SK-N-SH (cell line): ENCODE results near the gene SMARCD3. TPM values are rescaled to one million over a fixed set of nuclear protein-coding genes. Genes with fewer than 3 reads are reported as not detected.

Experiments
- CTCF ChIA-PET: fragments of 300-600, 350-600 bp; formaldehyde crosslinking; extraction: SDS; loops from one replicate; lab custom pipeline; 2021; lab: Yijun Ruan, JAX
- POLR2A ChIA-PET: fragments of 350-600 bp; sonication (Branson Sonifier 250); formaldehyde crosslinking; extraction: SDS; loops from one replicate; lab custom pipeline; 2020; ENCODE audit warnings: antibody characterized with exemption, inconsistent platforms; lab: Yijun Ruan, JAX
- DNase-seq: peaks from one replicate; pipeline ENCODE4 v3.0.0; 2012
- H2AFZ ChIP-seq: fragments of 200-600 bp; sonication (generic); 2 replicates; pipeline ENCODE4 v1.8.1; 2016; ENCODE audit warnings: antibody characterized with exemption, mild to moderate bottlenecking, low read depth
- H3F3A ChIP-seq: fragments of 200-600 bp; sonication (generic); replicated peaks from 2 replicates; pipeline ENCODE3; 2016; ENCODE audit warnings: antibody characterized with exemption, mild to moderate bottlenecking; ENCODE audit not compliant: insufficient read depth
- H3K27ac ChIP-seq, 2 experiments: fragments of 200-500 bp in 1 of 2; fragments of 200-600 bp in 1 of 2; sonication (Bioruptor generic) in 1 of 2; sonication (generic), shearing (Covaris generic) in 1 of 2; 2 replicates each; pipeline versions ENCODE4 v1.5.1 to v1.6.1; 2014 to 2016; ENCODE audit warnings: low read depth in 2 of 2, inconsistent platforms in 1 of 2, low read length in 1 of 2, mild to moderate bottlenecking in 1 of 2, mixed read lengths in 1 of 2
- H3K27me3 ChIP-seq: fragments of 200-600 bp; sonication (generic), shearing (Covaris generic); 2 replicates; pipeline ENCODE4 v1.6.1; 2016; ENCODE audit warnings: mixed run types; ENCODE audit not compliant: insufficient read depth
- H3K36me3 ChIP-seq, 2 experiments: fragments of 200-500 bp in 1 of 2; fragments of 200-600 bp in 1 of 2; sonication (Bioruptor generic) in 1 of 2; sonication (generic) in 1 of 2; replicated peaks in 1 of 2; 2 replicates each; pipeline versions ENCODE3 to v1.5.1; 2014 to 2016; ENCODE audit warnings: low read length in 1 of 2, mild to moderate bottlenecking in 1 of 2; ENCODE audit not compliant: insufficient read depth in 2 of 2, control insufficient read depth in 1 of 2
- H3K4me1 ChIP-seq, 2 experiments: fragments of 200-500 bp in 1 of 2; fragments of 200-600 bp in 1 of 2; sonication (Bioruptor generic) in 1 of 2; sonication (generic), shearing (Covaris generic) in 1 of 2; 2 replicates each; pipeline versions ENCODE4 v1.5.1 to v1.6.1; 2014 to 2016; ENCODE audit warnings: low read depth in 1 of 2, low read length in 1 of 2, mixed run types in 1 of 2; ENCODE audit not compliant: insufficient read depth in 2 of 2, control insufficient read depth in 1 of 2
- H3K4me2 ChIP-seq: fragments of 200-600 bp; sonication (generic), shearing (Covaris generic); 2 replicates; pipeline ENCODE4 v1.6.1; 2017; ENCODE audit warnings: mixed run types
- H3K4me3 ChIP-seq, 2 experiments: fragments of 200-500 bp in 1 of 2; fragments of 200-600 bp in 1 of 2; sonication (Bioruptor generic) in 1 of 2; sonication (generic), shearing (Covaris generic) in 1 of 2; 2 replicates each; pipeline versions ENCODE4 v1.5.1 to v1.8.1; 2014 to 2016; ENCODE audit warnings: low read depth in 2 of 2, inconsistent platforms in 1 of 2, low read length in 1 of 2, mild to moderate bottlenecking in 1 of 2, mixed read lengths in 1 of 2, moderate library complexity in 1 of 2
- H3K79me2 ChIP-seq: fragments of 200-600 bp; sonication (generic); 2 replicates; pipeline ENCODE4 v1.8.1; 2017; ENCODE audit warnings: mild to moderate bottlenecking; ENCODE audit not compliant: insufficient read depth
- H3K9ac ChIP-seq: fragments of 200-600 bp; sonication (generic); 2 replicates; pipeline ENCODE4 v1.6.1; 2017; ENCODE audit warnings: mixed run types
- H3K9me2 ChIP-seq: fragments of 200-600 bp; sonication (generic); 2 replicates; pipeline ENCODE4 v1.6.1; 2017; ENCODE audit warnings: mixed run types
- H3K9me3 ChIP-seq: fragments of 200-600 bp; sonication (generic); 2 replicates; pipeline ENCODE4 v1.6.1; 2017; ENCODE audit warnings: mixed run types, mild to moderate bottlenecking, moderate library complexity
- H4K20me1 ChIP-seq: fragments of 200-600 bp; sonication (generic); 2 replicates; pipeline ENCODE4 v1.6.1; 2017; ENCODE audit warnings: mild to moderate bottlenecking, mixed run types; ENCODE audit not compliant: insufficient read depth
- CHD2 ChIP-seq: fragments of 150-350 bp; IDR thresholded peaks from 2 replicates; pipeline ENCODE4 v1.6.1; 2018; ENCODE audit warnings: low read length; ENCODE audit not compliant: partially characterized antibody
- CTCF ChIP-seq: fragments of 200-600 bp; sonication (generic); IDR thresholded peaks from 2 replicates; pipeline ENCODE4 v1.6.1; 2017; ENCODE audit warnings: antibody characterized with exemption, mild to moderate bottlenecking, moderate library complexity
- ELF1 ChIP-seq: IDR thresholded peaks from 2 replicates; pipeline ENCODE4 v1.4.0; 2012
- FOSL2 ChIP-seq: IDR thresholded peaks from 2 replicates; pipeline ENCODE4 v1.4.0; 2012; ENCODE audit warnings: low read depth, mild to moderate bottlenecking, moderate library complexity, borderline replicate concordance
- FOXJ3 ChIP-seq: sonication (generic); formaldehyde crosslinking; IDR thresholded peaks from 2 replicates; pipeline ENCODE4 v1.5.1; 2020; ENCODE audit warnings: mild to moderate bottlenecking, missing genetic modification reagents
- FOXM1 ChIP-seq: IDR thresholded peaks from 2 replicates; pipeline ENCODE4 v1.4.0; 2012; ENCODE audit warnings: low read depth, mild to moderate bottlenecking
- GABPA ChIP-seq: IDR thresholded peaks from 2 replicates; pipeline ENCODE4 v1.4.0; 2012; ENCODE audit warnings: low read depth, mild to moderate bottlenecking
- GATA2 ChIP-seq: sonication (generic); formaldehyde crosslinking; IDR thresholded peaks from 2 replicates; pipeline ENCODE4 v1.5.0; 2020; ENCODE audit warnings: mild to moderate bottlenecking, missing genetic modification reagents
- MEF2A ChIP-seq: IDR thresholded peaks from 2 replicates; pipeline ENCODE4 v1.4.0; 2012; ENCODE audit warnings: low read depth, borderline replicate concordance
- NFIC ChIP-seq: IDR thresholded peaks from 2 replicates; pipeline ENCODE4 v1.4.0; 2012; ENCODE audit warnings: borderline replicate concordance
- NRF1 ChIP-seq: IDR thresholded peaks from 2 replicates; pipeline ENCODE4 v1.6.1; 2012; ENCODE audit warnings: low read depth, mild to moderate bottlenecking, low read length
- PBX3 ChIP-seq: IDR thresholded peaks from 2 replicates; pipeline ENCODE4; 2012
- REST ChIP-seq: IDR thresholded peaks from 2 replicates; pipeline ENCODE4 v1.6.1; 2012; ENCODE audit warnings: mild to moderate bottlenecking, low read depth, low read length, moderate library complexity
- RFX5 ChIP-seq: IDR thresholded peaks from 2 replicates; pipeline ENCODE4 v1.6.1; 2012; ENCODE audit warnings: mild to moderate bottlenecking, improper control_type of control experiment, low read length
- RXRA ChIP-seq: IDR thresholded peaks from 2 replicates; pipeline ENCODE4 v1.4.0; 2012; ENCODE audit warnings: low read depth, mild to moderate bottlenecking, borderline replicate concordance
- SIN3A ChIP-seq: IDR thresholded peaks from 2 replicates; pipeline ENCODE4 v1.6.1; 2012; ENCODE audit warnings: low read depth, mild to moderate bottlenecking, low read length, moderate library complexity, borderline replicate concordance
- SMC3 ChIP-seq: IDR thresholded peaks from 2 replicates; pipeline ENCODE4 v1.6.1; 2012; ENCODE audit warnings: low read depth, low read length, improper control_type of control experiment
- TCF12 ChIP-seq: IDR thresholded peaks from 2 replicates; pipeline ENCODE4 v1.4.0; 2012
- TEAD4 ChIP-seq: IDR thresholded peaks from 2 replicates; pipeline ENCODE4 v1.4.0; 2012; ENCODE audit warnings: mild to moderate bottlenecking, borderline replicate concordance; ENCODE audit not compliant: insufficient read depth
- WGBS: methylation state at CpG from one replicate; pipeline ENCODE4 v1.1.6; 2017; ENCODE audit warnings: low lambda C conversion rate; 5-methylcytosine and 5-hydroxymethylcytosine counted together
- polyA plus RNA-seq, 3 experiments: library from polyadenylated mRNA; depleted of rRNA; stranded (reverse); fragments of >200 nt; gene quantifications; 2 replicates each; pipeline ENCODE4 v1.2.3, GENCODE V29; 2012
- TF ChIP-seq, protein P1 (sequence below): IDR thresholded peaks from 2 replicates; pipeline ENCODE4 v1.4.0; 2012; ENCODE audit warnings: low read depth, borderline replicate concordance

Gene SMARCD3
- polyA plus RNA-seq, 1 of the 3 experiments (the other 2 are of a cell fraction) = 62.8 TPM

GRCh38 chr7:151252561-151252835 is 4.0 kb upstream of the SMARCD3 start:
- H3K36me3 ChIP-seq = no peaks in the 10 kb centered on the region
- peak overlapping the region; percentile 83 for H3K9ac ChIP-seq
- H3F3A ChIP-seq = peaks cover 12% of the 10 kb centered on the region
- WGBS = 70% methylated on average over 6 of the region's 9 CpGs
- peaks cover 24 to 40% of the 10 kb centered on the region in 2 experiments; a peak in 3 of 4 replicates for H3K4me1 ChIP-seq
- peak overlapping the region; percentile 90 for H2AFZ ChIP-seq
- TF ChIP-seq GABPA (no peak), MEF2A (no peak), TCF12 (no peak), SMC3 (no peak), GATA2 (CRISPR knock-in tag) (no peak), FOSL2 (no peak), CTCF (no peak), ELF1 (no peak), RFX5 (no peak), PBX3 (no peak), REST (no peak), FOXM1 (no peak), SIN3A (no peak), FOXJ3 (CRISPR knock-in tag) (no peak), CHD2 (no peak), RXRA (no peak), TEAD4 (no peak), NRF1 (no peak), NFIC (no peak)
- TF ChIP-seq, protein P1, sequence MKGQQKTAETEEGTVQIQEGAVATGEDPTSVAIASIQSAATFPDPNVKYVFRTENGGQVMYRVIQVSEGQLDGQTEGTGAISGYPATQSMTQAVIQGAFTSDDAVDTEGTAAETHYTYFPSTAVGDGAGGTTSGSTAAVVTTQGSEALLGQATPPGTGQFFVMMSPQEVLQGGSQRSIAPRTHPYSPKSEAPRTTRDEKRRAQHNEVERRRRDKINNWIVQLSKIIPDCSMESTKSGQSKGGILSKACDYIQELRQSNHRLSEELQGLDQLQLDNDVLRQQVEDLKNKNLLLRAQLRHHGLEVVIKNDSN = no peak
- H3K4me3 ChIP-seq = peak overlapping the region; percentile 56 to 87
- peak; percentile 69 for DNase-seq
- POLR2A ChIA-PET = interaction anchor here (0.6 to 2.0 kb wide), 9 partner anchors 8 to 512 kb away, joined by 3 to 9 read pairs (median 7); partner anchors contain the start of genes ABCF2 and CHPF2
- no peaks in the 10 kb centered on the region for H3K27me3 ChIP-seq
- no peaks in the 10 kb centered on the region for H4K20me1 ChIP-seq
- peak overlapping the region; percentile 83 for H3K4me2 ChIP-seq
- no peaks in the 10 kb centered on the region for H3K9me3 ChIP-seq
- CTCF ChIA-PET = interaction anchor here (0.6 to 3.0 kb wide), 12 partner anchors 9 to 165 kb away, joined by 3 to 22 read pairs (median 6); partner anchors contain the start of gene ABCF2
- no peaks in the 10 kb centered on the region for H3K9me2 ChIP-seq
- peaks cover 4% of the 10 kb centered on the region; the same call in 1 of the 2 replicates for H3K79me2 ChIP-seq
- peak overlapping the region; percentile 76 to 81 for H3K27ac ChIP-seq
